Activated B cell treated with CpG ODN at 0.5 μM for 24 hours (primary cell): ENCODE results near the gene HDC. TPM values are rescaled to one million over a fixed set of nuclear protein-coding genes. Genes with fewer than 3 reads are reported as not detected.

ENCODE experiments used
- ATAC-seq: fragments of 200-7000 bp; cut with Tn5 transposase; one replicate; pipeline ENCODE4 v1.10.0; 2021; ENCODE audit warnings: low read depth, mild to moderate bottlenecking, moderate library complexity
- CTCF ChIA-PET: fragments of 350-600 bp; sonication (Branson Sonifier 250); formaldehyde crosslinking; loops from one replicate; lab custom pipeline; 2021; ENCODE audit warnings: antibody characterized with exemption; lab: Charles Lee
- POLR2A ChIA-PET: fragments of 350-600 bp; sonication (Branson Sonifier 250); formaldehyde crosslinking; loops from one replicate; lab custom pipeline; 2021; ENCODE audit warnings: antibody characterized with exemption; lab: Charles Lee
- DNase-seq: peaks from one replicate; pipeline ENCODE4 v3.0.0; 2022
- H3K27ac Mint-ChIP-seq: one replicate; pipeline ENCODE4 v1.8.0; 2020; ENCODE audit warnings: mixed read lengths
- H3K27me3 Mint-ChIP-seq: one replicate; pipeline ENCODE4 v1.8.0; 2021; ENCODE audit warnings: mixed read lengths
- H3K36me3 Mint-ChIP-seq: one replicate; pipeline ENCODE4 v1.8.0; 2021; ENCODE audit warnings: low read depth, mixed read lengths
- H3K4me1 Mint-ChIP-seq: one replicate; pipeline ENCODE4 v1.8.0; 2021; ENCODE audit warnings: mixed read lengths
- H3K4me3 Mint-ChIP-seq: one replicate; pipeline ENCODE4 v1.8.0; 2020; ENCODE audit warnings: mild to moderate bottlenecking, mixed read lengths
- H3K9me3 Mint-ChIP-seq: one replicate; pipeline ENCODE4 v1.8.0; 2020; ENCODE audit warnings: mixed read lengths
- intact Hi-C: fragments of 100-400 bp; cut with micrococcal nuclease; formaldehyde crosslinking; loops from one replicate; pipeline ENCODE4 v1.15.1; 2024
- total RNA-seq: library from RNA; stranded (reverse); gene quantifications from 2 replicates; pipeline ENCODE4 v1.2.3, GENCODE V29; 2022
- TF ChIP-seq, protein P1 (sequence below): fragments of 200-600 bp; IDR thresholded peaks from one replicate; pipeline ENCODE4 v1.8.0; 2022; ENCODE audit warnings: antibody characterized with exemption, mild to moderate bottlenecking

HDC gene, protein sequence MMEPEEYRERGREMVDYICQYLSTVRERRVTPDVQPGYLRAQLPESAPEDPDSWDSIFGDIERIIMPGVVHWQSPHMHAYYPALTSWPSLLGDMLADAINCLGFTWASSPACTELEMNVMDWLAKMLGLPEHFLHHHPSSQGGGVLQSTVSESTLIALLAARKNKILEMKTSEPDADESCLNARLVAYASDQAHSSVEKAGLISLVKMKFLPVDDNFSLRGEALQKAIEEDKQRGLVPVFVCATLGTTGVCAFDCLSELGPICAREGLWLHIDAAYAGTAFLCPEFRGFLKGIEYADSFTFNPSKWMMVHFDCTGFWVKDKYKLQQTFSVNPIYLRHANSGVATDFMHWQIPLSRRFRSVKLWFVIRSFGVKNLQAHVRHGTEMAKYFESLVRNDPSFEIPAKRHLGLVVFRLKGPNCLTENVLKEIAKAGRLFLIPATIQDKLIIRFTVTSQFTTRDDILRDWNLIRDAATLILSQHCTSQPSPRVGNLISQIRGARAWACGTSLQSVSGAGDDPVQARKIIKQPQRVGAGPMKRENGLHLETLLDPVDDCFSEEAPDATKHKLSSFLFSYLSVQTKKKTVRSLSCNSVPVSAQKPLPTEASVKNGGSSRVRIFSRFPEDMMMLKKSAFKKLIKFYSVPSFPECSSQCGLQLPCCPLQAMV
- not detected in 2 replicates for total RNA-seq

DNA sequence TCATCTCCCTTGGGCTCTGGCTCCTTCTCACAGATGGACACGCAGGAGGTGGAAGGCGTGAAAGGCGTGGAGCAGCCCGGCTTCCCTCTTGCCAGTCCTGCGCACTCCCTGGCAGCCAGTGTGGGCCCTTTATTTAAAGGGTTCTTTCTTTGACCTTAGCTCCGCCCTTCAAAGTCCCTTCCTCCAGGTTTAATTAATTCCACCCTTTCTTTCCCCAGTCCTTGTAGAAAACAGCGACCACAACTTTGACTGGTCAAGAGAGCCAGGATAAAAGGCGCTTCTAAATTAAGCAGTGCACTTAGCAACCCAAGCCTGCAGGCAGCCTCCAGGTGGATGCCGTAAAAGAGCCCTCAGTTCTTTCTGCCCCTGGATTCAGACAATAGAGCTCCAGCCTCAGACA lies at the start of gene HDC:
Gene HDC, minus strand, starts transcription at position 107 of the 400 bp plus-strand sequence. Its CDS starts 103 bp downstream, at position 4.
- Mint-ChIP-seq H3K36me3 (no peaks in the 10 kb centered on the region), H3K9me3 (no peaks in the 10 kb centered on the region), H3K4me3 (no peak within 1 kb of the TSS), H3K4me1 (peaks cover 5% of the 10 kb centered on the region), H3K27me3 (peaks cover 6% of the 10 kb centered on the region), H3K27ac (no peak within 1 kb of the TSS)
- ChIA-PET POLR2A (no interaction called here), CTCF (no interaction called here)
- intact Hi-C loops: no loop called here
- DNase-seq: no peak
- TF ChIP-seq, protein P1, sequence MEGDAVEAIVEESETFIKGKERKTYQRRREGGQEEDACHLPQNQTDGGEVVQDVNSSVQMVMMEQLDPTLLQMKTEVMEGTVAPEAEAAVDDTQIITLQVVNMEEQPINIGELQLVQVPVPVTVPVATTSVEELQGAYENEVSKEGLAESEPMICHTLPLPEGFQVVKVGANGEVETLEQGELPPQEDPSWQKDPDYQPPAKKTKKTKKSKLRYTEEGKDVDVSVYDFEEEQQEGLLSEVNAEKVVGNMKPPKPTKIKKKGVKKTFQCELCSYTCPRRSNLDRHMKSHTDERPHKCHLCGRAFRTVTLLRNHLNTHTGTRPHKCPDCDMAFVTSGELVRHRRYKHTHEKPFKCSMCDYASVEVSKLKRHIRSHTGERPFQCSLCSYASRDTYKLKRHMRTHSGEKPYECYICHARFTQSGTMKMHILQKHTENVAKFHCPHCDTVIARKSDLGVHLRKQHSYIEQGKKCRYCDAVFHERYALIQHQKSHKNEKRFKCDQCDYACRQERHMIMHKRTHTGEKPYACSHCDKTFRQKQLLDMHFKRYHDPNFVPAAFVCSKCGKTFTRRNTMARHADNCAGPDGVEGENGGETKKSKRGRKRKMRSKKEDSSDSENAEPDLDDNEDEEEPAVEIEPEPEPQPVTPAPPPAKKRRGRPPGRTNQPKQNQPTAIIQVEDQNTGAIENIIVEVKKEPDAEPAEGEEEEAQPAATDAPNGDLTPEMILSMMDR: no peak
- ATAC-seq: no peak

DNA sequence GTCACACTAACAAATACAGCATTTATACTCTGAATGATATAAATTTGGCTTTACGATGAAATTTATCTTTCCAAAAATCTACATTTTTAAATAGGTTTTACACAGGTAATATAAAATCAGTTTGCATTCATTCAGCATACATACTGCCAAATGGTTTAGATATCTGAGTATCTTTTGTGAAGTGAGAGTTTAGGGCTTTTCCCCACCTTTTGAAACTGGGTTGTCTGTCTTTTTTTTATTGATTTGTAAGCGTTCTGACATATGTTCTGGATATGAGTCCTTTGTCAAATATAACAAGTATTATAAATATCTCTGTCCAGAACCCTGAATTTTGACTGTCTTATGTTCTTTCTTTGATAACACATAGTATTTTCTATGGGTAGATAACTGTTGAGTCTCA lies 47.1 kb upstream of the HDC start:
- CTCF ChIA-PET: no interaction called here
- peaks cover 20% of the 10 kb centered on the region for H3K36me3 Mint-ChIP-seq

DNA sequence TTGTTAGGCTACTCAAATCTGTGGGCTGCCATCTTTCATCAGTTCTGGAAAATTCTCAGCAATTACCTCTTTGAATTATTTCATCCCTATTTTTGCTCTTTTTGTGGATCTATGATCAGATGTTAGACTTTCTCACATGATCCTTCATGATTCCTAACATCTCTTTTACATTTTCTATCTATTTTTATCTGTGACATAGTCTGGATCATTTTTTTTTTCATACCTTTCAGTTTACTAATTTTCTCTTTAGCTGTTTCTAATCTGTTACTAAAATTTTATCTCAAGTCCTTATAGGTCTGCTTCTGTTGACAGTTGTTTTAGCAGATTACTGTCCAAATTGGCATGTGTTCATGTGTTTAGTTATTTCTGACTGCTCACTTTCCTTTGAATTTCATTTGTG lies 42.3 kb upstream of the HDC start:
- intact Hi-C loops: no loop called here
- Mint-ChIP-seq H3K27me3 (no peaks in the 10 kb centered on the region), H3K27ac (no peak overlapping the region), H3K4me1 (peaks cover 2% of the 10 kb centered on the region), H3K36me3 (peaks cover 48% of the 10 kb centered on the region), H3K9me3 (peaks cover 12% of the 10 kb centered on the region), H3K4me3 (no peak overlapping the region)
- ChIA-PET CTCF (no interaction called here), POLR2A (no interaction called here)
- TF ChIP-seq, protein P1: no peak
- ATAC-seq (no peak), DNase-seq (no peak)

More for the DNA sequence above, 47.1 kb upstream of the HDC start:
- H3K9me3 Mint-ChIP-seq: peaks cover 8% of the 10 kb centered on the region
- TF ChIP-seq, protein P1: no peak
- intact Hi-C loops: loop anchor here (10.0 kb wide), 1 partner anchor 1078 kb away; no protein-coding TSS in a partner anchor
- no peak overlapping the region for H3K27ac Mint-ChIP-seq
- peaks cover 1% of the 10 kb centered on the region for H3K4me1 Mint-ChIP-seq
- POLR2A ChIA-PET: no interaction called here
- no peaks in the 10 kb centered on the region for H3K27me3 Mint-ChIP-seq
- ATAC-seq (no peak), DNase-seq (no peak)
- no peak overlapping the region for H3K4me3 Mint-ChIP-seq

DNA sequence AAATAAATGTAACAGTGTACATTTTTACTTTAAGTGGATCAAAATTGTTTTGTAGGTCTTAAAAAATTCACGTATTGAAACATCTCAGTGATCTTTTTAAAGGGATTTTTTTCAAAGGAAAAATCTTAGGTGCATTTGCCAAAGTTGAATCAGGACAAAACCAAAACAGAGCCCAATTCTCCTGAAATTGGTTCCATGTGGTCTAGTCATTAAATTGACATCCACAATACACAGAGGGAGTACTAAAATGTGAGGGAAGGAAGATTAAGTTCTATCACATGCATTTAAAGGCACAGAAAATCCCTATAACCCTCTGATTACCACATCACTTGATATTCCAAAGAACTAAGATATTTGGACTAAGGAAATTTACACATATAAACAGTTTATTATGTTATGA lies 39.3 kb upstream of the HDC start:
- Mint-ChIP-seq H3K36me3 (peaks cover 67% of the 10 kb centered on the region), H3K9me3 (peaks cover 12% of the 10 kb centered on the region), H3K27ac (no peak overlapping the region), H3K27me3 (no peaks in the 10 kb centered on the region), H3K4me1 (peaks cover 11% of the 10 kb centered on the region), H3K4me3 (no peak overlapping the region)
- POLR2A ChIA-PET: no interaction called here
- intact Hi-C loops: no loop called here
- TF ChIP-seq, protein P1: no peak
- CTCF ChIA-PET: no interaction called here
- DNase-seq: no peak
- no peak for ATAC-seq

DNA sequence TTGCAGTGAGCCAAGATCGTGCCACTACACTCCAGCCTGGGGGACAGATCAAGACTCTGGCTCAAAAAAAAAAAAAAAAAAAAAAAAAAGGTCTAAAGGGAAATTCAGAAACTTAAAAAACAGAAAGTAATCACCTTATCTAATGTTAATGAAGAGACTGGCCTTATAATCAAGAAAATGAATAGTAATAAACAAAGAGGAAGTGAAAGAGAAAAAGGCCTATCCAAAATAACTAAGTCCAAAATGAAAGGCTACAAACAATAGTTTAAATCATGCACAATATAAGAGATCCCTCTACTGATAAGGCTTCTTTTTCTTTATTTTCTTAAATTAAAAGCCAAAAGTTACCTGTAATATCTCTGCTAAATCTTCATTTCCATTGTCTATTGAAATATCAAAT lies 37.1 kb upstream of the HDC start:
- Mint-ChIP-seq H3K36me3 (peaks cover 68% of the 10 kb centered on the region), H3K4me3 (no peak overlapping the region), H3K4me1 (peaks cover 11% of the 10 kb centered on the region), H3K27ac (no peak overlapping the region), H3K27me3 (no peaks in the 10 kb centered on the region), H3K9me3 (peaks cover 4% of the 10 kb centered on the region)
- ATAC-seq: no peak
- intact Hi-C loops: no loop called here
- no peak for DNase-seq
- ChIA-PET POLR2A (no interaction called here), CTCF (no interaction called here)
- TF ChIP-seq, protein P1: no peak
